ENCODE measurements around the gene PID1.

GRCh38 chr2:229256376-229256775 lies 14.7 kb downstream of the PID1 start:
- TF ChIP-seq, protein P1, sequence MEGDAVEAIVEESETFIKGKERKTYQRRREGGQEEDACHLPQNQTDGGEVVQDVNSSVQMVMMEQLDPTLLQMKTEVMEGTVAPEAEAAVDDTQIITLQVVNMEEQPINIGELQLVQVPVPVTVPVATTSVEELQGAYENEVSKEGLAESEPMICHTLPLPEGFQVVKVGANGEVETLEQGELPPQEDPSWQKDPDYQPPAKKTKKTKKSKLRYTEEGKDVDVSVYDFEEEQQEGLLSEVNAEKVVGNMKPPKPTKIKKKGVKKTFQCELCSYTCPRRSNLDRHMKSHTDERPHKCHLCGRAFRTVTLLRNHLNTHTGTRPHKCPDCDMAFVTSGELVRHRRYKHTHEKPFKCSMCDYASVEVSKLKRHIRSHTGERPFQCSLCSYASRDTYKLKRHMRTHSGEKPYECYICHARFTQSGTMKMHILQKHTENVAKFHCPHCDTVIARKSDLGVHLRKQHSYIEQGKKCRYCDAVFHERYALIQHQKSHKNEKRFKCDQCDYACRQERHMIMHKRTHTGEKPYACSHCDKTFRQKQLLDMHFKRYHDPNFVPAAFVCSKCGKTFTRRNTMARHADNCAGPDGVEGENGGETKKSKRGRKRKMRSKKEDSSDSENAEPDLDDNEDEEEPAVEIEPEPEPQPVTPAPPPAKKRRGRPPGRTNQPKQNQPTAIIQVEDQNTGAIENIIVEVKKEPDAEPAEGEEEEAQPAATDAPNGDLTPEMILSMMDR (IDR thresholded peaks at IDR 0.05) = no peak
- TF ChIP-seq POLR2A (IDR thresholded peaks at IDR 0.05) = no peak

All from body of pancreas (tissue), 4 donors.